ENCODE data around the gene SRGAP2C.
"Not testable (repeated sequence)": the region's sequence is repeated elsewhere in the genome, so short reads cannot be mapped to it uniquely, and the experiment has no call there.

SRGAP2C gene

GRCh38 chr1:121184290-121185127 lies at the start of gene SRGAP2C, which contains the start of gene FAM72B:
Gene SRGAP2C (plus strand): TSS chr1:121184975. CDS start chr1:121187447, 2,472 bp downstream.
Gene FAM72B (minus strand): TSS chr1:121184340. CDS start chr1:121183489, 851 bp downstream.
- peak; percentile 98 for DNase-seq

- DNase-seq: not testable (repeated sequence)
These were observed 44.4 kb upstream of the SRGAP2C start for GRCh38 chr1:121140393-121140792.

- not testable (repeated sequence) for DNase-seq
These were observed 36.1 kb upstream of the SRGAP2C start for GRCh38 chr1:121148489-121149190.

GRCh38 chr1:121151294-121151693 lies 33.5 kb upstream of the SRGAP2C start:
- DNase-seq: not testable (repeated sequence)

GRCh38 chr1:121152788-121153187 lies 32.0 kb upstream of the SRGAP2C start:
- not testable (repeated sequence) for DNase-seq

- DNase-seq: not testable (repeated sequence)
These were observed 30.0 kb upstream of the SRGAP2C start for GRCh38 chr1:121154811-121155210.

- not testable (repeated sequence) for DNase-seq
These were observed 29.0 kb upstream of the SRGAP2C start for GRCh38 chr1:121155671-121156358.

GRCh38 chr1:121156958-121157603 lies 27.7 kb upstream of the SRGAP2C start:
- not testable (repeated sequence) for DNase-seq

- DNase-seq: not testable (repeated sequence)
These were observed 27.2 kb upstream of the SRGAP2C start for GRCh38 chr1:121157609-121158008.

GRCh38 chr1:121160118-121160517 lies 24.7 kb upstream of the SRGAP2C start:
- not testable (repeated sequence) for DNase-seq

- DNase-seq: not testable (repeated sequence)
These were observed 23.4 kb upstream of the SRGAP2C start for GRCh38 chr1:121161199-121161901.

- DNase-seq: not testable (repeated sequence)
These were observed 20.7 kb upstream of the SRGAP2C start for GRCh38 chr1:121163850-121164757.

GRCh38 chr1:121165296-121165695 lies 19.5 kb upstream of the SRGAP2C start:
- DNase-seq: not testable (repeated sequence)

GRCh38 chr1:121167225-121167738 lies 17.5 kb upstream of the SRGAP2C start:
- DNase-seq: not testable (repeated sequence)

- DNase-seq: not testable (repeated sequence)
These were observed 16.6 kb upstream of the SRGAP2C start for GRCh38 chr1:121168152-121168668.

GRCh38 chr1:121176649-121177048 lies 8.1 kb upstream of the SRGAP2C start:
- not testable (repeated sequence) for DNase-seq

- DNase-seq: not testable (repeated sequence)
These were observed 6.6 kb upstream of the SRGAP2C start for GRCh38 chr1:121178197-121178596.

GRCh38 chr1:121183867-121184266 lies 908 bp upstream of the SRGAP2C start:
- DNase-seq: not testable (repeated sequence)

GRCh38 chr1:121185140-121185708 lies 449 bp downstream of the SRGAP2C start:
- DNase-seq: not testable (repeated sequence)

- not testable (repeated sequence) for DNase-seq
These were observed 1.4 kb downstream of the SRGAP2C start for GRCh38 chr1:121186191-121186590.

Data from DMS 273 treated with DMSO at 0.1 percent for 48 hours (cell line).